SK-N-MC (cell line): ENCODE measurements around the gene TTBK2.

Source experiments
- EZH2 ChIP-seq: fragments of 200-600 bp; sonication (generic); IDR thresholded peaks from one replicate; pipeline ENCODE4 v1.6.1; 2017; ENCODE audit warnings: antibody characterized with exemption
- POLR2AphosphoS5 ChIP-seq: IDR thresholded peaks from 2 replicates; pipeline ENCODE4 v1.6.1; 2012; ENCODE audit warnings: mild to moderate bottlenecking, low read depth, low read length, borderline replicate concordance

- TF ChIP-seq POLR2AphosphoS5: no peak
- no peak for TF ChIP-seq EZH2
Measured at GRCh38 chr15:42782716-42783115, 137.9 kb downstream of the TTBK2 start.
